Skin epidermis (tissue), 12 donors: ENCODE measurements around the gene HAAO.

Experiments used
- H3K27ac ChIP-seq, 21 experiments: fragments of 200-600 bp; sonication (generic) in 11 of 21; one replicate each; pipeline ENCODE4 v1.5.0; 2020; ENCODE audit warnings: mild to moderate bottlenecking in 3 of 21, inconsistent platforms in 2 of 21, moderate library complexity in 2 of 21
- H3K4me3 ChIP-seq, 7 experiments: fragments of 200-600 bp; sonication (generic) in 2 of 7; one replicate each; pipeline ENCODE4 v1.5.0; 2020; ENCODE audit warnings: inconsistent platforms in 2 of 7, mild to moderate bottlenecking in 2 of 7, moderate library complexity in 1 of 7

Gene HAAO

DNA sequence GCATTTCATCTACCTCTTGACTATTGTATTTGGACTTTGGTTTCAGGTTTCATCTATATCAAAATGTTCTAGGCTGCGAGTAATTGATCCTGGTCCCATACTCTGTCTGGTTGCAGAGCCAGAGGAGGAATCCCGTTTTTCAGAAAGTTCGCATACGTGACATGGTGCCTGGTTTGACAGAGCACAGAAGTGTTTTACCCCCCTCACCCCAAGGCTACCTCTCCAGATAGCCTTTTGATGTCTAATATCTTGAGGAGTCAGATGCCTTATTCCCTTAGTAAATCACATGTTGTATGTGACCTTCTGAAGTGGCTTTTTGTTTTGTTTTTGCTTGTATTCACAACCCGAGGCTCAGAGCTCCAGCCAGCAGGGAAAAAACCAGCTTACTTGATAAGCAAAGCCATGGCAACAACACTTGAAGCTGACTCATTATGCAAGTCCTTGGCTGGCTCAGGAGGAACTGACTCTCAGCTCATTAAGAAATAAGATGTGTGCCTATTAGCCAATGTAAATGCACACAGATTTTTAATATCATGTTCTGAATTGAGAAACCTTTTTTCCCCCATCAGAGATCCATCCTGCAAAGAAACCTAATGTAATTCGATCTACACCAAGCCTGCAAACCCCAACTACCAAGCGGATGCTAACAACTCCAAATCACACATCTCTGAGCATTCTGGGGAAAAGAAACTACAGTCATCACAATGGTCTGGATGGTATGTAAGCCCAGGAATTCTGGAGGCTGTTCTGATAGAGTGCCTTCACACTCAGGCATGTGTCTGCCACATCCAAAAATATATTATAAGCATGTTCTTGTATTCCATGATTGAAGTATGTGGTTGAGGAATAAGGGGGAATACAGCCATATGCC, 69.8 kb downstream of the HAAO start:
- Histone ChIP-seq H3K27ac (peak overlapping the region in 4 of 21 experiments; percentile 18 to 49 (median 35)), H3K4me3 (no peak overlapping the region)

DNA sequence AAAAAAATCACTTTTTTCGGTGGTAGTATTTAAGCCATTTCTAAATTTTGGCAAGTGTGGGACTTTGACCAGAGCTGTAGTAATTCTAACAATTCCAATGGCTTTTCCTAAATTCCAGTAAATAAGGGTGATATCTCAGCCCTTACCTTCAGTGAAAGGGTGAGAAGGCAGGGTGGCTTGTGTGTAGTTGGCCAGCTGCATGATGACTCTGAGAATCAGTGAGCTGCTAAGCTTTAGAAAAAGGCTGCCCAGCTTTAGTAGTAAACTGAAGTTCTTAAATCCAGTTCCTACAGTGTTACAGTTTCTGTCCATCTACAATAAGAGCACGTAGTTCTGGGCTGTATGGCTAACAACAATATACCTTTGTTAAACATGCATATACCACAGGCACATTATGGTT, 70.5 kb downstream of the HAAO start:
- H3K4me3 ChIP-seq: no peak overlapping the region
- H3K27ac ChIP-seq: peak overlapping the region in 4 of 21 experiments; percentile 18 to 49 (median 38)
